ENCODE data around the gene RLIM. TPM values are rescaled to one million over a fixed set of nuclear protein-coding genes. Genes with fewer than 3 reads are reported as not detected.
A peak's percentile ranks its signal among the peaks of the same experiment; 100 is the strongest.

RLIM gene
- total RNA-seq, 4 donors from 2014 or later, result 23.1 to 82.5 (median 33.8) TPM

DNA sequence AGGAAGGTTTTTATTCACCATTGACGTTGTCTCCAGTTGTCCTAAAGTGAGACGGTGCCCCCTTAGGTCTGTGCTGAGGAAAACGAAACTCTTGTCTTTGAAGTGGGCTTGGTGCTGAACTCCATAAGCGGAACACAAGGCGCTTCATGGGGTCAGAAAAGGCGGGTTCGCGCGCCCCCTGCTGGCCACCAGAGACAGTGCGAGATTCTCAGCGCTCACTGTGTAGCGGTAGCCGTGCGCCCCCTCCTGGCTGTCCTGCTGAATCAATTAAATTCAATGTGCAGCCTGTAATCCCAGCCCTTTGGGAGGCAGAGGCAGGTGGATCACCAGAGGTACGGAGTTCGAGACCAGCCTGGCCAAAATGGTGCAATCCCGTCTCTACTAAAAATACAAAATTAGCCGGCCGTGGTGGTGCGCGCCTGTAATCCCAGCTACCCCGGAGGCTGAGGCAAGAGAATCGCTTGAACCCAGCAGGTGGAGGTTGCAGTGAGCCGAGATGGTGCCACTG is 64.1 kb downstream of the RLIM start:
- intact Hi-C loops (cut with DNase I; ENCODE audit: low total_unique reads), result no loop called here
- H3K36me3 ChIP-seq, result no peaks in the 10 kb centered on the region

DNA sequence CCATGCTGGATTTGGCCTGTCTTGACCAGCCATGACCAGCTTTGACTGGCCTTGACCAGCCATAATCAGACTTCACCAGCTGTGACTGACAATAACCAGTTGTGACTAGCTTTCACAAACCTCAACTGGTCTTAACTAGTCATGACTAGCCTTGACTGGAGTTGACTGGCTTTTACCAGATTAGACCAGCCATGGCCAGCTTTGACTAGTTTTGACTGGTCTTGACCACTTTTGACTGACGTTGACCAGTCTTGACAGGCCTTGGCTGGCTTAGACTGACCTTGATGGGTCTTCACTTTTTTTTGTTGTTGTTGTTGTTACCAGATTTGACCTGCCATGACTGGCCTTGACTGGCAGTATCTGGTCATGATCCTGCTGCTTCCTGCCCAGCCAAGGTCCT is 67.4 kb downstream of the RLIM start:
- H3K27ac ChIP-seq, result no peak overlapping the region
- intact Hi-C loops (cut with DNase I; ENCODE audit: low total_unique reads), result no loop called here

More for the DNA sequence above, 64.1 kb downstream of the RLIM start:
- H3K27ac ChIP-seq, result peak overlapping the region; percentile 18 to 65
- no peak overlapping the region for H3K4me3 ChIP-seq
- H3K27me3 ChIP-seq, result no peaks in the 10 kb centered on the region
- H3K4me1 ChIP-seq, result no peaks in the 10 kb centered on the region
- no peaks in the 10 kb centered on the region for H3K9me3 ChIP-seq
- TF ChIP-seq, protein P1, sequence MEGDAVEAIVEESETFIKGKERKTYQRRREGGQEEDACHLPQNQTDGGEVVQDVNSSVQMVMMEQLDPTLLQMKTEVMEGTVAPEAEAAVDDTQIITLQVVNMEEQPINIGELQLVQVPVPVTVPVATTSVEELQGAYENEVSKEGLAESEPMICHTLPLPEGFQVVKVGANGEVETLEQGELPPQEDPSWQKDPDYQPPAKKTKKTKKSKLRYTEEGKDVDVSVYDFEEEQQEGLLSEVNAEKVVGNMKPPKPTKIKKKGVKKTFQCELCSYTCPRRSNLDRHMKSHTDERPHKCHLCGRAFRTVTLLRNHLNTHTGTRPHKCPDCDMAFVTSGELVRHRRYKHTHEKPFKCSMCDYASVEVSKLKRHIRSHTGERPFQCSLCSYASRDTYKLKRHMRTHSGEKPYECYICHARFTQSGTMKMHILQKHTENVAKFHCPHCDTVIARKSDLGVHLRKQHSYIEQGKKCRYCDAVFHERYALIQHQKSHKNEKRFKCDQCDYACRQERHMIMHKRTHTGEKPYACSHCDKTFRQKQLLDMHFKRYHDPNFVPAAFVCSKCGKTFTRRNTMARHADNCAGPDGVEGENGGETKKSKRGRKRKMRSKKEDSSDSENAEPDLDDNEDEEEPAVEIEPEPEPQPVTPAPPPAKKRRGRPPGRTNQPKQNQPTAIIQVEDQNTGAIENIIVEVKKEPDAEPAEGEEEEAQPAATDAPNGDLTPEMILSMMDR (IDR thresholded peaks at IDR 0.05), result peak; percentile 95 to 98 (median 96)
- no peak for TF ChIP-seq POLR2A (IDR thresholded peaks at IDR 0.05)
- DNase-seq, result peak; percentile 83 to 84

DNA sequence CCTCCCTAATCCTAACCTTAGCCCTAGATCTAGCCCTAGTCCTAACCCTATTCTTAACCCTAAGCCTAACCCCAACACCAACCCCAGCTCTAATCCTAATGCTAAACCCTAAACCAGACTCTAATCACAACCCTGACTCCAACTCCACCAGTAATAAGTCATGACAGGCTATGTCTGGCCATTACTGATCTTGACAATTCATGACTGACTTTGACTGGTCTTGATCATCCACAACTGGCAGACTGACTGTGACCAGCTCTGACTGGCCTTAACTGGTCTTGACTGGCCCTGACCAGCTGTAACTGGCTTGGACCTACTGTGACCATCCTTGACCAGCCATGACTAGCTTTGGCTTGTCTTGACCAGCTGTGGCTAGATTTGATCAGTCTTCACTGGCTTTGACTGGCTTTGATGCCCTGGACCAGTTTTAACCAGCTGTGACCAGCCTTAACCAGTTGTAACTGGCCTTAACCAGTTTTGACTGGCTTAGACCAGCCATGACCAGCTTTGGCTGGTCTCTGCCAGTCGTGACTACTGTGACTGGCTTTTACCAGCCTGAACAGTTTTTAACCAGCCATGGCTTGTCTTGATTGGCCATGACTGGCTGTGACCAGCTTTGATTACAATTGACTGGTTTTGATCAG is 68.4 kb downstream of the RLIM start:
- DNase-seq, result no peak
- intact Hi-C loops (cut with DNase I; ENCODE audit: low total_unique reads), result no loop called here
- Histone ChIP-seq H3K9me3 (no peaks in the 10 kb centered on the region), H3K4me1 (no peaks in the 10 kb centered on the region), H3K36me3 (no peaks in the 10 kb centered on the region), H3K4me3 (no peak overlapping the region), H3K27me3 (no peaks in the 10 kb centered on the region), H3K27ac (no peak overlapping the region)
- TF ChIP-seq, protein P1 (IDR thresholded peaks at IDR 0.05), result no peak
- no peak for TF ChIP-seq POLR2A (IDR thresholded peaks at IDR 0.05)

More for the DNA sequence above, 67.4 kb downstream of the RLIM start:
- Histone ChIP-seq H3K9me3 (no peaks in the 10 kb centered on the region), H3K4me1 (no peaks in the 10 kb centered on the region), H3K4me3 (no peak overlapping the region), H3K27me3 (no peaks in the 10 kb centered on the region), H3K36me3 (no peaks in the 10 kb centered on the region)
- no peak for DNase-seq
- no peak for TF ChIP-seq POLR2A (IDR thresholded peaks at IDR 0.05)
- TF ChIP-seq, protein P1 (IDR thresholded peaks at IDR 0.05), result no peak

DNA sequence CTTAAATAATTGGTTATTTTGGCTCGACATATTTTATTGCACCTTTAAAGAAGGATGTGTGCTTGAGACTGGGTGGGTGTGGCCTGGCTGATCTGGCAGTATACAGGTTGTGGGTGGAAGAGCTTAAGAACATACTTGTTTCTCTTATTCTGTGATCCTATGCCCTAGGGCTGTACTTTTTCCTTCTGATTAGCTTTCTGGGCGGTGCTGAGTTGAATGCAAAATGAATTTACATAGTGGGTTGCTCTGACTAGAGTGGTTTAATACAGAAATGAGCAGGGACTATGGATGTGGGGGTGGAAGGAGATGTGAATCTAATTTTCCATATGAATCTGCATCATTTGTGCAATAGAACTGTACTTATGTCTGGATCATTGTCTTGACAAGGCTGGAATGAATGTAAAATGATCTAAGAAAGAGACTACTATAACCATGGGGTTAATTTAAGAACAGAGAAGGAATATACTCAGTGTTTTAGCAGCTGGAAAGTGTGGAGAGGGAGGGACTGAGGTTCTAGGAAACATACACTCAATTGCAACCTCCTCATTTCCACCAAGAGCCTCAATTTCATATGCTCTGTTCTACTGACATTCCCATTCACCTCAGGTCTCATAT is 73.7 kb downstream of the RLIM start:
- Histone ChIP-seq H3K9me3 (no peaks in the 10 kb centered on the region), H3K27me3 (no peaks in the 10 kb centered on the region), H3K36me3 (no peaks in the 10 kb centered on the region), H3K4me1 (peaks cover 0 to 5% of the 10 kb centered on the region in 2 donors), H3K4me3 (no peak overlapping the region), H3K27ac (no peak overlapping the region)
- intact Hi-C loops (cut with DNase I; ENCODE audit: low total_unique reads), result no loop called here
- TF ChIP-seq, protein P1 (IDR thresholded peaks at IDR 0.05), result no peak
- no peak for TF ChIP-seq POLR2A (IDR thresholded peaks at IDR 0.05)
- no peak for DNase-seq

DNA sequence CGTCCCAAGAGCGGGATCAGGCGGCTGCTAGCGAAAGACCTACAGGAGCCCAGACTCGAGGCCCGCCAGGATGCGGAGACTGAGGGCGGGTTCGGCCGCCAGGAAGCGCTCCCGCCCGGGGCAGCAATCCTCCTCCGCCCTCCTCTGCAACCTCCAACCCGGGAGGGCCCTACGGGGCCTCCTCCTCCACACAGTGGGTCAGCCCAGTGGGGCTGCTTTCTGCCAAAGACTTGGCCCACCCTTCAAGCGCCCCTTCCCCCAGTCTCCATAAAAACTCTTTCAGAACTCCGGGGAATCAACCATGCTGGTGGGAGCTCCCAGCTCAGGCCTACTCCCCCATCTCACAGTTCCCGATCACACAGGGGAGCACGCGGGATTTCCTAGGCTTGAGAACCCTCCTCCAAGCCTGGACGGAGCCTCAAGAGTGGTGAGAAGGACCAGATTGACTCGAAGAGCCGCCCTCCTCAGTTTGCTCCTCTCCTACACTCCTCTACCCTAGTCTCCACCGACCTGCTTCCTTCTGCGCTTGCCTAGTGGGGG is 77.5 kb downstream of the RLIM start:
- DNase-seq, result peak; percentile 54 to 57
- TF ChIP-seq, protein P1 (IDR thresholded peaks at IDR 0.05), result no peak
- no peak for TF ChIP-seq POLR2A (IDR thresholded peaks at IDR 0.05)
- intact Hi-C loops (cut with DNase I; ENCODE audit: low total_unique reads), result no loop called here

More for the DNA sequence above, 77.5 kb downstream of the RLIM start:
- no peaks in the 10 kb centered on the region for H3K36me3 ChIP-seq
- H3K27ac ChIP-seq, result peak overlapping the region; percentile 76 to 89
- no peaks in the 10 kb centered on the region for H3K27me3 ChIP-seq
- H3K4me3 ChIP-seq, result peak overlapping the region; percentile 25 to 37
- no peaks in the 10 kb centered on the region for H3K9me3 ChIP-seq
- peaks cover 0 to 5% of the 10 kb centered on the region in 2 donors for H3K4me1 ChIP-seq
